ENCODE results near the gene HLA-DQB1.

Gene HLA-DQB1

DNA sequence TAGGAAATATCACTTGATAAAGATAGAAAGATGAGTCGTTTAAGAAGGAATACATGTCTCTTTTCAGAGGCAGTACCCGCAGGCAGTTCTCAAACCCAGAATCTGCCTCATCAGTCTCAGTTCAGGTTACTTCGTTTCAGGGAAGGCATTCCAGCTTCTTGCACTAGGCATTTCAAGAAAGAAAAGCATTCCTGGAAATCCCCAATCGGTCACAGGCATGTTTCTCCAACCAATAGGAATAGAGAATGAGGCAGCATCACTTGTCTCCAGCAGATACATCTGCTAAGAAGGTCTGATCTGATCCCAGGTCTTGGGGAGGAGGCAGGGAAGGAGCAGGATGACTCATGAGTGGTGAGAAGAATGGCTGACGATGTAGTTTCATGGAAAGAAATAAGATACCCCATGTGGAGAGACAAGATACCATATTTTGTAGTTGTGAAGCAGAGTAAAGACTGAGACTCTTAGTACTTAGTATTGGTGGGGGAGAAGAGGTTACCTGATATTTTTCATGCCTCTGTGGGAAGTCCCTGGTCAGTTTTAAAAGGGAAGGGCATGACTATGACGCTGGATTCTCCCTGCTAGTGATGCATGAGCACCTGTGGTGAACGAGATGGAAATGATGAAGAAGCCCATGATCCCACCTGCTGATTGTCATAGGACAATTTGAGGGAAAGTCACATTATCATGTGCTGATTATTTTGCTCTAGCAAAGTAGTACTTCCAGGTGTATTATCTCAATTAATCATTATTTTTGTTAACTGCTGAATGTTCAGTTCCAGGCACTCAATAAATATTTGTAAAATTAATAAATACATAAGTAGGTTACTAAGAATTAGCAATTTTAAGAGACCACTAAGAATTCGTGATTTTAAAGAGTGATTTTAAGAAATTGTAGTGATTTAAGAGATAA, 56.5 kb downstream of the HLA-DQB1 start:
- no peak overlapping the region for H3K9ac ChIP-seq (ENCODE audit: low read depth, low read length, poor library complexity, severe bottlenecking)
- no peaks in the 10 kb centered on the region for H3K36me3 ChIP-seq (ENCODE audit: insufficient read depth, low read length)
- no peaks in the 10 kb centered on the region for H3K9me3 ChIP-seq (ENCODE audit: insufficient read depth, low read depth, low read length)
- peak overlapping the region; percentile 76 for H2AFZ ChIP-seq (ENCODE audit: low read length)
- H3K4me3 ChIP-seq (ENCODE audit: low read length, poor library complexity, severe bottlenecking) = peak overlapping the region; percentile 51
- no peaks in the 10 kb centered on the region for H3F3A ChIP-seq (ENCODE audit: low read depth)
- no peaks in the 10 kb centered on the region for H3K79me2 ChIP-seq (ENCODE audit: insufficient read depth, low read length)
- TF ChIP-seq EZH2phosphoT487 (IDR thresholded peaks at IDR 0.05; ENCODE audit: borderline replicate concordance) = no peak
- TF ChIP-seq, protein P1, sequence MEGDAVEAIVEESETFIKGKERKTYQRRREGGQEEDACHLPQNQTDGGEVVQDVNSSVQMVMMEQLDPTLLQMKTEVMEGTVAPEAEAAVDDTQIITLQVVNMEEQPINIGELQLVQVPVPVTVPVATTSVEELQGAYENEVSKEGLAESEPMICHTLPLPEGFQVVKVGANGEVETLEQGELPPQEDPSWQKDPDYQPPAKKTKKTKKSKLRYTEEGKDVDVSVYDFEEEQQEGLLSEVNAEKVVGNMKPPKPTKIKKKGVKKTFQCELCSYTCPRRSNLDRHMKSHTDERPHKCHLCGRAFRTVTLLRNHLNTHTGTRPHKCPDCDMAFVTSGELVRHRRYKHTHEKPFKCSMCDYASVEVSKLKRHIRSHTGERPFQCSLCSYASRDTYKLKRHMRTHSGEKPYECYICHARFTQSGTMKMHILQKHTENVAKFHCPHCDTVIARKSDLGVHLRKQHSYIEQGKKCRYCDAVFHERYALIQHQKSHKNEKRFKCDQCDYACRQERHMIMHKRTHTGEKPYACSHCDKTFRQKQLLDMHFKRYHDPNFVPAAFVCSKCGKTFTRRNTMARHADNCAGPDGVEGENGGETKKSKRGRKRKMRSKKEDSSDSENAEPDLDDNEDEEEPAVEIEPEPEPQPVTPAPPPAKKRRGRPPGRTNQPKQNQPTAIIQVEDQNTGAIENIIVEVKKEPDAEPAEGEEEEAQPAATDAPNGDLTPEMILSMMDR (conservative IDR thresholded peaks at IDR 0.05; ENCODE audit: low read length) = no peak
- peak overlapping the region; percentile 69 for H3K4me2 ChIP-seq (ENCODE audit: low read depth, low read length, poor library complexity, severe bottlenecking)
- H3K27me3 ChIP-seq (ENCODE audit: insufficient read depth, low read length, poor library complexity, severe bottlenecking) = peaks cover 27% of the 10 kb centered on the region
- H3K9me2 ChIP-seq (replicated peaks; ENCODE audit: low read depth, low read length) = no peaks in the 10 kb centered on the region
- no peaks in the 10 kb centered on the region for H4K20me1 ChIP-seq (ENCODE audit: insufficient read depth, low read length, poor library complexity, severe bottlenecking)
- peaks cover 3% of the 10 kb centered on the region for H3K4me1 ChIP-seq (ENCODE audit: insufficient read depth, low read length, poor library complexity, severe bottlenecking)

All from Loucy (cell line).